Calu3 (cell line): Measurements from ENCODE around the gene CITED4. TPM values are rescaled to one million over a fixed set of nuclear protein-coding genes. Genes with fewer than 3 reads are reported as not detected.

Experiments used
- BruUV-seq: library from RNA; stranded (reverse); fragments of 400-500 nt; replicated peaks from 2 replicates; lab custom pipeline; 2021; lab: Mats Ljungman, UMichigan
- CTCF ChIA-PET: fragments of 300-600 bp; sonication (Branson Sonifier 250); formaldehyde crosslinking; loops from one replicate; lab custom pipeline; 2022; ENCODE audit warnings: antibody characterized with exemption; lab: Charles Lee
- DNase-seq: peaks from one replicate; pipeline ENCODE4 v3.0.0; 2022
- H3K27ac Mint-ChIP-seq: one replicate; pipeline ENCODE4 v1.8.0; 2022; ENCODE audit warnings: mixed read lengths; ENCODE audit not compliant: unreplicated experiment
- H3K27me3 Mint-ChIP-seq: one replicate; pipeline ENCODE4 v1.8.0; 2022; ENCODE audit warnings: mixed read lengths; ENCODE audit not compliant: unreplicated experiment
- H3K36me3 Mint-ChIP-seq: one replicate; pipeline ENCODE4 v1.8.0; 2022; ENCODE audit warnings: mild to moderate bottlenecking, moderate library complexity, mixed read lengths; ENCODE audit not compliant: insufficient read depth, unreplicated experiment
- H3K4me1 Mint-ChIP-seq: one replicate; pipeline ENCODE4 v1.8.0; 2022; ENCODE audit warnings: mild to moderate bottlenecking, low read depth, mixed read lengths; ENCODE audit not compliant: unreplicated experiment
- H3K4me3 Mint-ChIP-seq: one replicate; pipeline ENCODE4 v1.8.0; 2022; ENCODE audit warnings: mild to moderate bottlenecking, low read depth, moderate library complexity, mixed read lengths; ENCODE audit not compliant: unreplicated experiment
- H3K9me3 Mint-ChIP-seq: one replicate; pipeline ENCODE4 v1.8.0; 2022; ENCODE audit warnings: low read depth, mixed read lengths; ENCODE audit not compliant: unreplicated experiment
- intact Hi-C: fragments of 100-400 bp; cut with micrococcal nuclease; formaldehyde crosslinking; loops from one replicate; pipeline ENCODE4 v1.10.0; 2022; ENCODE audit not compliant: unreplicated experiment
- total RNA-seq: library from RNA; stranded (reverse); gene quantifications from 2 replicates; pipeline ENCODE4 v1.2.3, GENCODE V29; 2022
- TF ChIP-seq, protein P1 (sequence below): fragments of 200-600 bp; IDR thresholded peaks from one replicate; pipeline ENCODE4 v1.8.0; 2022; ENCODE audit warnings: antibody characterized with exemption; ENCODE audit not compliant: unreplicated experiment

The CITED4 gene
- total RNA-seq, 1 experiment from 2014 or later, result 85.2 TPM

GRCh38 chr1:40836283-40836682 lies 25.9 kb downstream of the CITED4 start:
- intact Hi-C loops, result no loop called here
- TF ChIP-seq, protein P1, sequence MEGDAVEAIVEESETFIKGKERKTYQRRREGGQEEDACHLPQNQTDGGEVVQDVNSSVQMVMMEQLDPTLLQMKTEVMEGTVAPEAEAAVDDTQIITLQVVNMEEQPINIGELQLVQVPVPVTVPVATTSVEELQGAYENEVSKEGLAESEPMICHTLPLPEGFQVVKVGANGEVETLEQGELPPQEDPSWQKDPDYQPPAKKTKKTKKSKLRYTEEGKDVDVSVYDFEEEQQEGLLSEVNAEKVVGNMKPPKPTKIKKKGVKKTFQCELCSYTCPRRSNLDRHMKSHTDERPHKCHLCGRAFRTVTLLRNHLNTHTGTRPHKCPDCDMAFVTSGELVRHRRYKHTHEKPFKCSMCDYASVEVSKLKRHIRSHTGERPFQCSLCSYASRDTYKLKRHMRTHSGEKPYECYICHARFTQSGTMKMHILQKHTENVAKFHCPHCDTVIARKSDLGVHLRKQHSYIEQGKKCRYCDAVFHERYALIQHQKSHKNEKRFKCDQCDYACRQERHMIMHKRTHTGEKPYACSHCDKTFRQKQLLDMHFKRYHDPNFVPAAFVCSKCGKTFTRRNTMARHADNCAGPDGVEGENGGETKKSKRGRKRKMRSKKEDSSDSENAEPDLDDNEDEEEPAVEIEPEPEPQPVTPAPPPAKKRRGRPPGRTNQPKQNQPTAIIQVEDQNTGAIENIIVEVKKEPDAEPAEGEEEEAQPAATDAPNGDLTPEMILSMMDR, result no peak
- Mint-ChIP-seq H3K4me1 (no peaks in the 10 kb centered on the region), H3K36me3 (no peaks in the 10 kb centered on the region), H3K9me3 (no peaks in the 10 kb centered on the region), H3K27ac (no peak overlapping the region), H3K4me3 (no peak overlapping the region), H3K27me3 (no peaks in the 10 kb centered on the region)
- no TSS peak for BruUV-seq
- DNase-seq, result no peak
- CTCF ChIA-PET, result no interaction called here

DNA sequence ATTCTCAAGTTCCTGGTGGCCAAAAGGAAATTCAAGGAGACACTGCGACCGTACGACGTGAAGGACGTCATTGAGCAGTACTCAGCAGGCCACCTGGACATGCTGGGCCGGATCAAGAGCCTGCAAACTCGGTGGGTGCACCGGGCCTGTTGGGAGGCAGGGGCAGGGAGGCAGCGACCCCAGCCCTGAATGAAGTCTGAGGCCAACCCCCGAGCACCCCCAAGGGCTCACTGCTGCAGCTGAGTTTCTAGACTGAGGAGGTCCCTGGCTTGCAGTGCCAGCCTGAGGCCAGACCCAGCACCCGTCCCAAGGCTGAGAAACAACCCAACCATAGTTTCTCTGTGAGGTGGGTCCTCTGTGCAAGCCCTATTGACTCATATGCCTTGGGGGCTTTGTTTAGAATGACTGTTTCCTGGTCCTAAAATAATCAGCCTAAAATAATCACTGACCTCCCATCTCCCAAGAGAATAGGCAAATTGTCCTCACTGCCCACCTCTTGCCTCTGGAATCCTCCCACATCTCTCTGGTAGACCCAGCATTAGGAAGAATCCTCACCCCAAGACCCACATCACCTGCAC lies 27.1 kb downstream of the CITED4 start:
- Mint-ChIP-seq H3K9me3 (no peaks in the 10 kb centered on the region), H3K36me3 (no peaks in the 10 kb centered on the region), H3K27me3 (no peaks in the 10 kb centered on the region), H3K4me3 (no peak overlapping the region), H3K27ac (no peak overlapping the region), H3K4me1 (no peaks in the 10 kb centered on the region)
- TF ChIP-seq, protein P1, result no peak
- no TSS peak for BruUV-seq
- CTCF ChIA-PET, result no interaction called here
- intact Hi-C loops, result no loop called here
- no peak for DNase-seq

- H3K9me3 Mint-ChIP-seq, result no peaks in the 10 kb centered on the region
- H3K36me3 Mint-ChIP-seq, result no peaks in the 10 kb centered on the region
- TF ChIP-seq, protein P1, result no peak
- no TSS peak for BruUV-seq
- no peaks in the 10 kb centered on the region for H3K4me1 Mint-ChIP-seq
- H3K27me3 Mint-ChIP-seq, result no peaks in the 10 kb centered on the region
- CTCF ChIA-PET, result no interaction called here
- intact Hi-C loops, result no loop called here
- no peak overlapping the region for H3K27ac Mint-ChIP-seq
- no peak for DNase-seq
- no peak overlapping the region for H3K4me3 Mint-ChIP-seq
Measured at GRCh38 chr1:40833979-40834378, 28.2 kb downstream of the CITED4 start.

- CTCF ChIA-PET, result interaction anchor here (0.6 to 0.7 kb wide), 2 partner anchors 86 to 220 kb away, joined by 3 read pairs; no protein-coding TSS in a partner anchor
- intact Hi-C loops, result no loop called here
- no TSS peak for BruUV-seq
Measured at GRCh38 chr1:40831001-40831732, 31.0 kb downstream of the CITED4 start.

More at GRCh38 chr1:40831001-40831732, 31.0 kb downstream of the CITED4 start:
- no peaks in the 10 kb centered on the region for H3K4me1 Mint-ChIP-seq
- TF ChIP-seq, protein P1, result no peak
- no peak for DNase-seq
- no peaks in the 10 kb centered on the region for H3K27me3 Mint-ChIP-seq
- no peaks in the 10 kb centered on the region for H3K9me3 Mint-ChIP-seq
- H3K27ac Mint-ChIP-seq, result no peak overlapping the region
- no peak overlapping the region for H3K4me3 Mint-ChIP-seq
- H3K36me3 Mint-ChIP-seq, result no peaks in the 10 kb centered on the region
